Tongue (tissue), 2 donors: ENCODE results near the gene CCNF. TPM values are rescaled to one million over a fixed set of nuclear protein-coding genes. Genes with fewer than 3 reads are reported as not detected.
"Not testable (repeated sequence)": the region's sequence is repeated elsewhere in the genome, so short reads cannot be mapped to it uniquely, and the experiment has no call there.

ENCODE experiments used
- DNase-seq: peaks from one replicate; pipeline ENCODE4 v3.0.0-alpha.2; 2015
- total RNA-seq: library from RNA; depleted of rRNA; stranded (reverse); fragments of >200 nt; gene quantifications from one replicate; pipeline ENCODE4 v1.2.3, GENCODE V29; 2014

CCNF gene
- total RNA-seq, 1 donor from 2014 or later = 9.3 TPM

DNA sequence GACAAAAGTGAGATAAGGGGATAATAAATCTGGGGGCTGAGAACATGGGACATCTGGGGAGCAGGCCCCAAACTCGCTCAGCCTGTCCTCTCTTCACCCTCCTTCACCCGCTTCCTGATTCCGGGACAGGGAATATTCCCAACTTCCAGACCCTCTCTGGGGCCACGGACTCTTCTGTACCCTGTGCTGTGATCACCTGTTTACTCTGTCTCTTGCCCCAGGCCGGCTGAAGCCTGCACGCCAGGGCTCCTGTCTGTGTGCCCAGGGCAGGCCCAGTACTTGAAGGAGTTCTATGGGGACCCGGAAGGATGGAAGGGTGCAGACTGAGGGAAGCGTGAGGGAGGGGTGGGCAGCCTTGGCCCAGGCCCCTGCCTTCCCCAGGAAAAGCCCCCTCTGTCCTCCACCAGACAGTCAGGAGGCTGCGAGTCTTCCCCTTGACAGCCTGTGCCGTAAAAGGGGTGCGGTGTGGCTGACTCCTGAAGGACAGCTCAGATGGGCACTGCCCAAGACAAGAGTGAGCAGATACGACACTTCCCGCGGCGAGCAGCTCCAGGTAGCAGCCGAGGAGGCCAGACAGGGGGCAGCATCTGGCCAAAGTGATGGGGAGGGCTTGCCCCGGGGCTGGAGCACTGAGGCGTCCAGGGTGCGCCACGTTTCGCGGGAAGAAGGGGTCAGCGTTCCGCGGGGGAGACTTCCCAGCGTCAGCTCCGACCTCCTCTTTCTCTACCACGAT lies 1.0 kb upstream of the CCNF start:
- DNase-seq = peak; percentile 53

DNA sequence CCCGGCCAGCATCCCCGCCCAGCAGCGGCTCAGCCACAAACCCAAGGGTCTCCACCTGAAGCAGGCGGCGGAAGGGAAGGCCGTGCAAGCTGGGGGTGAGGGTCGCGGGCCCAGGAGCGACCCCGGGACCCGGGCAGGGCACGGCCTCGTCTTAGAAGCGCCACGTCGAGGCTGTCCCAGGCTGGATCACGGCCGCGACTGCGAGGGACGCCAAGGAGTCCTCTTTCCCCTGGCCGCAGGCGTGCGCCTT lies 538 bp upstream of the CCNF start:
- no peak for DNase-seq

DNA sequence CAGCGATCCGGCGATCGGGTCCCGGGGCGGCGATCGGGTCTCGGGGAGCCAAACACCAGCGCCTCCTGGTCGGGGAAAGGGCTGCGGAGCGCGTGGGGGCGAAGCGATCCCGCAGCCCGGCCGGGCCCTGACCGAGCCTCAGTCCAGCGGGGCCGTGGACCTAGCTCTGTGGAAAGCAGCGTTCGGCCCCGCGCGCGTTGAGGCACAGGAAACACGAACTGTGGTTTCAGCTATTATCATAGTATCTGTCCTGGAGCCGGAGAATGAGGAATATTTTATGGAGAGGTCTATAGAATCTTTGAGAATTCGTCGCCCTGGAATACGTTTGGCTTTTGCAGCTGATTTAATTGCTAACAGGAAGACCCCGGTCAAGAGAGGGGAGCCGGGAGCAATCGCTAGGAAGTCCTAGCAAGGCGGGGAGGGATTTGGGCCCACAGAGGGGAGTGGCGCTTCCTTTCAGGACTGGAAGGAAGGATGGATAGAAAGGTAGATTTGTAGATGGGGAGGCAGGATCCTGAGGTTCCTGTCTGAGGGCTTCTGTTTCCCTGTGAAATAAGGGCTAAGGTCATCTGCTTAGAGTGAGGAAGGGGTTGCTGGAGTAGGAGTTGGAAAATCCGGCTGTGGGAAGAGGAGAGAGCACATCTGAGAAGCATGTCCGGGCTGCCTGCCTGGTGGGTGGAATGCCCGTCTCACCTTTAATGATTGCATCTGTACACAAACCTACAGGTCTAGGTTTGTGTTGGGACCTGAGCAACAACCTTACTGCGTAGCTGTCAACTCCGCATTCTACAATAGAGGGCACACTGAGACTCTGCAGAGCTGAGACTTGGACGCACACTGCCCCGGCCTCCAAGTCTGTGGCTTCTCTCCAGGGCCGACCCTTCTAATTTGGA lies 770 bp downstream of the CCNF start:
- DNase-seq = peak; percentile 50

DNA sequence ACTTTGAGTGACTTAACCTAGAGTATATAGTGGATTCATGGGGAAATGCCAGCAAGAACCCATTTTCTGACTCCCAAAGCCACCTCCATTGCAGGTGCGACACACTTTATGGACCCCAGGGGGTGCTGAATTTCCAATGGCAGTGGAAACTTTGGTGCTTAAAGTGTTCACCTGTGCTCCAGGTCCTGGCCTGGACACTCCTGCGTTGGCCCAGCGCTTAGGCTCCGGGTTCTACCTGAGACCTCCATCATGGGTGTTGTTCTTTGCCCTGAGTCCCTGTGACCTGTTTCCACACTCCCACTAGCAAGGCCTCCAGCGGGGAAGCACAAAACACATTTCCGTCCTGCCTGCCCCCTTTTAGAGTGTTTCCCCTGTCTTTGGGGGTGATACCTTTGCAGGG lies 3.0 kb downstream of the CCNF start:
- DNase-seq = no peak

DNA sequence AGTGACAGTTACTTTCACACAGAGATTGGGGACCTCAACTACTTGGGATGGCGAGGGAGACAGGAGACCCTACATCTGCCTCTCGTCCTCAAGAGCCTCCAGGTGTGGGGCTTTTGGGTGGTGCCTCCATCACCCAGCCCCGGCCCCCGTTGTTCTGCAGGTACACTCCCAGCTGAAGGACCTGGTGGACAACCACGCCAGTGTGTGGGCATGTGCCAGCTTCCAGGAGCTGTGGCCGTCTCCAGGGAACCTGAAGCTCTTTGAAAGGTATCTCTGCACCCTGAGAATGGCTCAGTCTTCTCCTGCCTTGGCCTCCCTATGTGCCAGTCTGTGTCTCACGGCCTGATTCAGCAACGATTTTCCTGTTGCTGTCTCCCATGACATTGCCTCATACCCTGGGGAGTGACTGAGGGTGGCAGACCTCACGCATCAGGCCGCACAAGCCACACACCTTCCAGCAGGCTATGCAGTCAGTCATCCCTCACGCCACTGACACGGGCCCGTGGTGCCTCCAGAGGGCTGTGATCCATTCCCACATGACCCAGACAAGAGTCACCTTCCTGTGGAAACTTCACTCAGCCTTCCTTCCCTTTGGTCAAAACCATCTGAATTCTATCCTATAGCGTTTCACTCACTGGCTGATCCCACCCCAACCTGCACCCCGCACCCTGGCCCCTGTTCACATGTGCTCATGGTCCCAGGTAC lies 3.7 kb downstream of the CCNF start:
- no peak for DNase-seq

DNA sequence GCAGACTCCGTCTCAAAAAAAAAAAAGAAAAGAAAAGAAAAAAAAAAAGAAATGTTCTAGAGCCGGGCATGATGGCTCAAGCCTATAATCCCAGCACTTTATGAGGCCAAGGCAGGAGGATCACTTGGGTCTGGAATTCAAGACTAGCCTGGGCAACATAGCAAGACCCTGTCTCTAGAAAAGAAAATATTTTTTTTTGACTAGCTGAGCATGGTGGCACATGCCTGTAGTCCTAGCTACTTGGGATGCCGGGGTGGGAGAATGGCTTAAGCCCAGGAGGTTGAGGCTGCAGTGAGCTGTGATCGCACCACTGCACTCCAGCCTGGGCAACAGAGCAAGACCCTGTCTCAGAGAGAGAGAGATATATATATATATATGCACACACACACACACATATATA lies 6.0 kb downstream of the CCNF start:
- not testable (repeated sequence) for DNase-seq

DNA sequence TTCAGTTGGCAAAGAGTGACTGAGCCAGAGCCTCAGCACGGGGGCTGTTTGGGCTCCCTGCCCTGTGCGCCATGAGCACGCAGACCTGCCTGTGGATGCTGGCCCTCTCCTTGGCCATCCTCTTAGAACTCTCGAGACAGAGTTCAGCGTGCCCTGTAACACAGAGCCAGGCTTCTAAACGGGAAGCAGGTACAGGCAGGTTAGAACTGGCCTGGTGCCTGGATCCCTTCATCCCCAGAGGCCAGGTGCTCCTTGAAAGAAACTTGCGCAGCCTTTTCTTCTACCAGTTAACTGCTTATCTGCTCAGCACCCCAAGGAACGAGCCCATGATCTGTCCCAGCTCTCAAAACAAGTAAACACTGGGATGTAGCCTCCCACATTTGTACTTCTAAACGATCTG lies 6.9 kb downstream of the CCNF start:
- no peak for DNase-seq

DNA sequence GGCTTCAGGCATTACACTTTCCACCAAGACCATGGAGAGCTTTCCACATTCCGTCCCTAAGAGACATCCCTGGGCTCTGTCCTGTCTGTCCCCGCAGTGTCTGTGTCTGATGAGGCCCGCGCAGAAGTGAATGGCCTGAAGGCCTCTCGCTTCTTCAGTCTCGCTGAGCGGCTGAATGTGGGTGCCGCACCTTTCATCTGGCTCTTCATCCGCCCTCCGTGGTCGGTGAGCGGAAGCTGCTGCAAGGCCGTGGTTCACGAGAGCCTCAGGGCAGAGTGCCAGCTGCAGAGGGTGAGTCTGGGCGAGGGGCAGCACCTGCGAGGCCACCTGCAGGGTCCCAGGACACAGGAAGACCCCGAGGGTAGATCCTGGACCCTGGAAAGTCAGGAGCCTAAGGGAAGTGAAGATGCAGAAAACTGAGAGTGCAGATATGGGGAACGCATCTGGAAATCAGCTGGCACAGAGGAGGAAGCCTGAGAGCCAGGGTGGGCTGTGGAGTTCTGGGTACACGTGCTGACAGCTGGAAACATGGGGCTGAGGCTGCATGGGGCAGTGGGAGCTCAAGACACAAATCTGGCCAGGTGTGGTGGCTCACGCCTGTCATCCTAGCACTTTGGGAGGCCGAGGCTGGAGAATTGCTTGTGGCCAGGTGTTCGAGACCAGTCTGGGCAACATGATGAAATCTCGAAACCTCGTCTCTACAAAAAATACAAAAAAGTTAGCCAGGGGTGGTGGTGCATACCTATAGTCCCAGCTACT lies 8.0 kb downstream of the CCNF start:
- DNase-seq = no peak

DNA sequence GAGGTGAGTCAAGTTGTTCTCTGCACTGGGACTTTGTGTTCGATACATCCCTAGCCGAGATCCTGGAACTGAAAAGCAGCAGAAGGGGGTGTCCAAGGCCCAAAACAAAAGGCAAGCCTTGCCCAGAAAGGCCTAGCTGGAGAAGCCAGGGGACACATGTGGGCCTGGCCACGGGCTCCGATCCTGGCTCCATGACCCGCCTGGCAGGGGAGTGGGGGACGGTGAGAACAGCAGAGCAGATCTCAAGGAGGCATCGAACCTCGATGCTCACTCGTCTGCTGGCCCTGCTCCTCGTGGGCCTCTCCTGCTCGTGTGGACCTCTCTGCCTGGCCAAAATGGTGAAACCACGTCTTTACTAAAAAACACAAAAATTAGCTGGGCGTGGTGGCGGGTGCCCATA lies 8.9 kb downstream of the CCNF start:
- no peak for DNase-seq

DNA sequence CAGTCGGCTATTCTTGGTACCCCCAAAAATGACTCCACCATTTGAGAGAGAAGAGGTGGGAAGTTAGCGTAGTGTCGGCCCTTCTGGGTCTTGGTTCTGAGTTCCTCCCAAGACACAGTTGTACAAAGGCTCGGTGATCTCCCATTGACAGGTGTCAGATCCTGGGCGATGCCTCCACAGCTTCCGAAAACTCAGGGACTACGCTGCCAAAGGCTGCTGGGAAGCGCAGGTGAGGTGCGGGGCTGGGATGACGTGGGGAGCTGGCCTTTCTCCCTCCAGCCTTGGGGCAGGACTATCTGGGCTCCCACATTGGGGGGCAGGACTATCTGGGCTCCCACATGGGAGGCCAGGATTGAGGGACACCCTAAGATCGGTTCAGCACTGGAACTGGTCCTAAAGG lies 10.4 kb downstream of the CCNF start:
- DNase-seq = no peak

DNA sequence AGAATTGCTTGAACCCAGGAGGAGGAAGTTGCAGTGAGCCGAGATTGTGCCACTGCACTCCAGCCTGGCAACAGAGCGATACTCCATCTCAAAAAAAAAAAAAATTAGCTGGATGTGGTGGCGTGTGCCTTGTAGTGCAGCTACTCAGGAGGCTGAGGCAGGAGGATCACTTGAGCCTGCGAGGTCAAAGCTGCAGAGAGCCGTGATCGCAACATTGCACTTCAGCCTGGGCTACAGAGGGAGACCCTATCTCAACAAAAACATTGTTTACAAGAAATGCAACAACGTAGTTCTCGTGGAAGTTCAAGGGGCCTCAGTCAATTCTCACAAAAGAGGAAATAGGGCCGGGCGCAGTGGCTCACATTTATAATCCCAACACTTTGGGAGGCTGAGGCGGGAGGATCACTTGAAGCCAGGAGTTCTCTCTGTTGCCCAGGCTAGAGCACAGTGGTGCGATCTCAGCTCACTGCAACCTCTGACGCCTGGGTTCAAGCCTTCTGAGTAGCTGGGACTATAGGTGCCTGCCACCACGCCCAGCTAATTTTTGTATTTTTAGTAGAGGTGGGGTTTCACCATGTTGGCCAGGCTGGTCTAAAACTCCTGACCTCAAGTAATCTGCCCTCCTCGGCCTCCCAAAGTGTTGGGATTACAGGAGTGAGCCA lies 12.0 kb downstream of the CCNF start:
- not testable (repeated sequence) for DNase-seq

DNA sequence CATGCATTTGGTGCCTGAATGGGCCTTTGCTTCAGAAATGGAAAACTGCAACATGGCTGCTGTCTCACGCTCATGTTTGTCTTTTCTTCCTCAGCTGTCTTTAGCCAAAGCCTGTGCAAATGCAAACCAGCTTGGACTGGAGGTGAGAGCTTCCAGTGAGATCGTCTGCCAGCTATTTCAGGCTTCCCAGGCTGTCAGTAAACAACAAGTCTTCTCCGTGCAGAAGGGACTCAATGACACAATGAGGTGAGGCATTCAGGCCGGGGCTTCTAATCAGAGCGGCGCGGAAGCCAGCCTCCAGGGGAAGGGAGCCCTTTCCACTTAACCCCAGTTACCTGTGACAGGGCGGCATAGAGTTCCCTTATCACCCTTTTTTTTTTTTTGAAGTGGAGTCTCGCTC lies 14.3 kb downstream of the CCNF start:
- no peak for DNase-seq

DNA sequence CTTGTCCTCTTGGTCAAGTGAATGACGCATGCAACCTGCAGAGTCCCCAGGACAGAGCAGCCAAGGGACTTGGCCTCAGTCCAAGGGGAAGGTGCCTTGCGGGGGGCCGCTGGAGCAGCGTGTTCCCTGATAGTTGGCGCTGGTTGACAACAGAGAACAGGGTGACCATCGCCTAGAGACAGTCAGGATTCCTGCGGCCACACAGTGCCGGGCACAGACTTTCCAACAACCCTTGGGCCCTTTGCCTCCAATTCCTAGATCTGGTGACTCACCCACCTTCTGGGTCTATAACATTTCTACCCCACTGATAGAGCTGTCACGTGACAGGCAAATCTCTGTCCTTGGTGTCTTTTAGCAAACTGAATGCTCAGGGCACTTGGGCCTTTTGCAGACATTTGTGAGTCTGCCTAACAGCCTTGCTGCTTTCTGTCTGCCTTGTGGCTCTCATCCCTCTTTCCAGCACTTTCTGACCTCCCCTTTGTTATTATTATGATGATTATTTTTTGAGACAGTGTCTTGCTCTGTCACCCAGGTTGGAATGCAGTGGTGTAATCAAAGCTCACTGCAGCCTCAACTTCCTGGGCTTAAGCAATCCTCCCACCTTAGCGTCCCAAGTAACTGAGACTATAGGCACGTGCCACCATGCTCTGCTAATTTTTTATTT lies 18.8 kb downstream of the CCNF start:
- DNase-seq = no peak

DNA sequence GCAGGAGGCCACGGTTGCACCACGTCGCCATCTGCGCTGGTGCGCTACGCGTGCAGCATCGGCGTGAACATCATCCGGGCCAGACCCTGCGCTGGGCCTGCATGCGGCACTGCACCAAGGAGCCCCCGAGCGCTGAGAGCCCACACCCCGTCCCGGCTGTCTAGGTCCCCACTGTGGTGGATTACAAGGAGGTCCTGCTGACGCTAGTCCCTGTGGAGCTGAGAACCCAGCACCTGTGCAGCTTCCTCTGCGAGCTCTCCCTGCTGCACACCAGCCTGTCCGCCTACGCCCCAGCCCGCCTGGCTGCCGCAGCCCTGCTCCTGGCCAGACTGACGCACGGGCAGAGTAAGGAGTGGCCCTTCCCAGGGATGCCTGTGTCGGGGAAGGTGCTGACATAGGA lies 19.9 kb downstream of the CCNF start:
- DNase-seq = no peak

DNA sequence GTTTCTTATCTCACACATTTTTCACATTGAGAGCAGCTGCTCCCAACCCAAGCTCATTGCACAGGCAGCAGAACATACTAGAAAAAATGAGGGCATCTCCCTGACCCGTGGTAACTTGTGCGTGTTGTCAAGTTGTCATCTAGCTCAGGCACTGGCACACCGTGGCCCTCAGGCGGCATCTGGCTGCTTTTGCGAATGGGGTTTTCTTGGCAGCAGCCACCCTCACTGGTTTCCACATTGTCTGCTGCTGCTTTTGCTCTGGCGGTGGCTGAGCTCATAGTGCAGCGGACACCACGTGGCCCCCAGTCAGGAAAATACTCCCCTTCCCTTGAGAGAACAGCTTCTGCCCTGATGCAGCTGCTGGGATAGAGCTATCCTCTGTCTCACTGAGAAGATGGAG lies 21.3 kb downstream of the CCNF start:
- no peak for DNase-seq

DNA sequence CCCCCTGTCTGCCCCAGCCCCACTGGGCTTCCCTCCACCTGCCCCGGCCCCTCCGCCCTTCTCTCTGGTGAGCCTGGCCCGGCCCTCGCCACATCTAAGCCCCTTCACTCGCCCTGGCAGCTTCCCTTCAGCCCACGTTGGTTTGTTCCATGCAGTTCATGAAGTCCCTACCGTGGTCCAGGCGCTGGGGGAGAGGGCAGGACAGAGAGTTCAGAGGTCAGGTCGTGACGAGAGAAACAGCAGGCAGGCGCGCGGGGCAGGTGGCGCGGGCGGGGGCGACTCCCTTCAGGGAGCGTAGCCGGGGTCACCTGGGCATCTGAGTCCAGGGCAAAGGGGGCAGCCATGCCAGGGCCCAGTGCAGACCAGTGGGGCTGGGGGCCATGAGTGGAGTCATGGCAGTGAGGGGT lies 21.7 kb downstream of the CCNF start:
- DNase-seq = no peak

DNA sequence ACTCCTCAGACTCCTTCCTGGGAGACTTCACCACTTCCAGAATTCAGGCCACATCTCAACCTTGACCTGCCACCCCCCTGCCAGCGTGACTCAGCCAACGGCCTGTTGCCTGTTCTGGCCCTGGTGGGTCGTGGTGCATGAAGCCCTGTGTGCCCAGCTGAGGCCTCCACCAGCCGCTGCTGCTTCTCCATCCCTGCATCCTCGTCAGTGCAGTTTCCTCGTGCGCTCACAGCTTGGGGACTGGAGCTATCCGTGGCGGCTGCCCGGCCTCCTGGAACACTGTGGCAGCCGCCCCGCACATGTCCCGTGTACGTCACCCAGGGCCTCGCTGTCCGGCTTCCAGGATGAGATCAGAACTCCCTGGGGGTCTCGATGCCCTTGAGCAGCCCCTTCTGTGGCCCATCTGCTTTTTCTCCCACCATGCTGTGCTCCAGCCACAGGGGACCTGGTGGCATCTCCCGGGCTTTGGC lies 22.6 kb downstream of the CCNF start:
- no peak for DNase-seq

DNA sequence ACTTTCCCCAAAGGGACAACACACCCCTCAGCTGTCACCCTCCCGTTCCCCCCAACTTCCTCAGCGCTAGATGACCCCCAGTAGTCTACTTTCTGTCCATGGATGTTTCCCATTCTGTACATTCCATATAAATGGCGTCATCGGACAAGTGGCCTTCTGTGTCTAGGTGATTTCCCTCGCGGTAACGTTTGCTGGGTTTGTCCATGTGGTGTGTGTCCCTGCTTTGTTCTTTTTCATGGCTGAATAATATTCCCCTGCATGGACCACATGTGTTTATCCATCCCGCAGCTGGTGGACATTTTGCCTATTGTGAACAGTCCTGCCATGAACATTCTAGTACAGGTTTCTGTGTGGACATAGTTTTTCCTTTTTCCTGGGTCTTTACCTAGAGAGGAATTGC lies 23.4 kb downstream of the CCNF start:
- no peak for DNase-seq

DNA sequence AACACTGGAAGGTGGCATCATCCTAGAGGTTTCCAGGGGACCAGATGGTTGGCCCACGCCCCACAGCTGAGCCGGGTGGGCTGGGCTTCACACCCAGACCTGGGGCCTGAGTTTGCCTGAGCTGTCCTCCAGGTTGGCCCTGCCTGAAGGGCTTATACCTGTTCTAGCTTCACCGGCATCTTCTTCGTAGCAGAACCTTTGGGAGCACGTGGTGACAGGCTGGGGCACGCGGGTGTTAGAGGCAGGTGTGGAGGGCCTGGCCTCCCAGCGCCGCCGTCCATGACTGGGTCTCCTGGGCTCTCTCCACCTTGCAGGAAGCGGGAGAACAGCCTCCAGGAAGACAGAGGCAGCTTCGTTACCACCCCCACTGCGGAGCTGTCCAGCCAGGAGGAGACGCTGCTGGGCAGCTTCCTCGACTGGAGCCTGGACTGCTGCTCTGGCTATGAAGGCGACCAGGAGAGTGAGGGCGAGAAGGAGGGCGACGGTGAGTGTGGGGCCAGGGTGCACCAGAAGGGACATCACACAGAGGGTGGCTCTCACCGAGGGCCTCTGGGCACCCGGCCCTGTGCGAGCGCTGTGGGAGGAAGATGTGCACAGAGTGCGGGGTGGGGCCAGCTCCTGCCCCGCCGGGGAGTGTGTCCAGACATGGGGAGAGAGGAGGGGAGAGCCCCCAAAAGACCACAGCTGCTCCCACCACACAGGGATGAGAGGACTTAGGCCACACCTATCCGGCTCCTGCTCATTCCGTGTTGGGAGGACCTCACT lies 26.0 kb downstream of the CCNF start:
- no peak for DNase-seq

DNA sequence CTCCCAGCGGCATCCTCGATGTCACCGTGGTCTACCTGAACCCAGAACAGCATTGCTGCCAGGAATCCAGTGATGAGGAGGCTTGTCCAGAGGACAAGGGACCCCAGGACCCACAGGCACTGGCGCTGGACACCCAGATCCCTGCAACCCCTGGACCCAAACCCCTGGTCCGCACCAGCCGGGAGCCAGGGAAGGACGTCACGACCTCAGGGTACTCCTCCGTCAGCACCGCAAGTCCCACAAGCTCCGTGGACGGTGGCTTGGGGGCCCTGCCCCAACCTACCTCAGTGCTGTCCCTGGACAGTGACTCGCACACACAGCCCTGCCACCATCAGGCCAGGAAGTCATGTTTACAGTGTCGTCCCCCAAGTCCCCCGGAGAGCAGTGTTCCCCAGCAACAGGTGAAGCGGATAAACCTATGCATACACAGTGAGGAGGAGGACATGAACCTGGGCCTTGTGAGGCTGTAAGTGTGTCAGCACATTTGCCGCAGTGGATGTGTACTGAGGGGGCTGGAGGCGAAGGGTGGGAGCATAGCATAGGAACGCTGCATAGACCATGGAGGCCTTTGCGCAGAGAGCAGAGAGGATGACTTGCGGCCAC lies 27.4 kb downstream of the CCNF start:
- no peak for DNase-seq
